ENCODE measurements around the gene CYB561D2. TPM values are rescaled to one million over a fixed set of nuclear protein-coding genes. Genes with fewer than 3 reads are reported as not detected.

Gene CYB561D2
- total and polyA plus RNA-seq, 10 of the 15 experiments (the other 5 are each of a cell fraction or from before 2014, with no cell fraction given): 7.6 to 39.2 (median 18.8) TPM

DNA sequence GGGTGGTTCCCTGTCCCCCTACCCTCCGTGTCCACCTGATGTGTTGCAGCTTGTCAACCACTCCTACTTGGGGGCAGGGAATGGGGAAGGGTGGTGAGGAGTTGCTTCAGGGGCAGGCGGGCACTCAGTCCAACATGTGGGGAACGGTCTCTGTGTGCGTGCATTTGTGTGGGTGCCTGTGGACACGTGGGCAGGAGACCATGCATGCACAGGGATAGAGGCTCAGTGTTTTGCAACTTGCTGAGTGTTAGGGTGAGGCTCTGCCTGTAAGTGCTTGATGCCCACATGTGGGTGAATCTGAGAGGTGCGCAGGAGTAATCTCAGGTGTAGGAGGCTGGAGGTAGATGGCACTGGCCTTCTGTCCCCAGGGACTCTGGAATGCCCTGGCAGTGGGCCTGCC lies 33.1 kb downstream of the CYB561D2 start:
- BruUV-seq (replicated peaks): no TSS peak
- H3K9ac ChIP-seq (ENCODE audit: control insufficient read depth, insufficient read depth, low read length): no peak overlapping the region
- no peak for ATAC-seq
- no peak overlapping the region for H2AFZ ChIP-seq (ENCODE audit: control insufficient read depth, low read depth, low read length)
- no peak overlapping the region for H3K4me3 ChIP-seq
- SMC1A ChIA-PET (ENCODE audit: uncharacterized antibody, unreplicated experiment): no interaction called here
- TF ChIP-seq GATAD2B (conservative IDR thresholded peaks at IDR 0.05; ENCODE audit: low read depth): no peak
- TF ChIP-seq SPI1 (IDR thresholded peaks at IDR 0.05; ENCODE audit: borderline replicate concordance, insufficient read depth, low read depth, low read length): no peak
- no peak for TF ChIP-seq POU2F2 (IDR thresholded peaks at IDR 0.05; ENCODE audit: borderline replicate concordance, low read depth, low read length)
- TF ChIP-seq, protein P1, sequence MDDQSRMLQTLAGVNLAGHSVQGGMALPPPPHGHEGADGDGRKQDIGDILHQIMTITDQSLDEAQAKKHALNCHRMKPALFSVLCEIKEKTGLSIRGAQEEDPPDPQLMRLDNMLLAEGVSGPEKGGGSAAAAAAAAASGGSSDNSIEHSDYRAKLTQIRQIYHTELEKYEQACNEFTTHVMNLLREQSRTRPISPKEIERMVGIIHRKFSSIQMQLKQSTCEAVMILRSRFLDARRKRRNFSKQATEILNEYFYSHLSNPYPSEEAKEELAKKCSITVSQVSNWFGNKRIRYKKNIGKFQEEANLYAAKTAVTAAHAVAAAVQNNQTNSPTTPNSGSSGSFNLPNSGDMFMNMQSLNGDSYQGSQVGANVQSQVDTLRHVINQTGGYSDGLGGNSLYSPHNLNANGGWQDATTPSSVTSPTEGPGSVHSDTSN (IDR thresholded peaks at IDR 0.05; ENCODE audit: insufficient replicate concordance, low read depth, low read length): no peak
- no peak for TF ChIP-seq GABPA (IDR thresholded peaks at IDR 0.05; ENCODE audit: low read depth)
- no peak for TF ChIP-seq ZNF687 (IDR thresholded peaks at IDR 0.05)
- CTCF ChIA-PET: no interaction called here
- 19% methylated on average over 6 of the region's 6 CpGs for WGBS (ENCODE audit: insufficient coverage, insufficient replicate concordance, low lambda C conversion rate, missing lambda C conversion rate)
- no peaks in the 10 kb centered on the region for H3K79me2 ChIP-seq (ENCODE audit: control insufficient read depth, insufficient read depth, low read length)
- H3K27ac ChIP-seq (ENCODE audit: control insufficient read depth, insufficient read depth): no peak overlapping the region
- H3K4me2 ChIP-seq (ENCODE audit: control insufficient read depth, insufficient read depth): no peak overlapping the region
- peaks cover 0 to 3% of the 10 kb centered on the region in 2 experiments; a peak in 2 of 4 replicates for H3K27me3 ChIP-seq (replicated peaks in 1 of 2; ENCODE audit: control insufficient read depth in 2 of 2, insufficient read depth in 2 of 2, low read length in 1 of 2)
- POLR2A ChIA-PET: no interaction called here
- H4K20me1 ChIP-seq (ENCODE audit: control insufficient read depth, insufficient read depth): no peaks in the 10 kb centered on the region
- in situ Hi-C loops (cut with MboI): no loop called here
- no peaks in the 10 kb centered on the region for H3K4me1 ChIP-seq (ENCODE audit: control insufficient read depth, insufficient read depth, low read length)
- RAD21 ChIA-PET (ENCODE audit: unreplicated experiment): no interaction called here
- H3K9me3 ChIP-seq (replicated peaks; ENCODE audit: control insufficient read depth, insufficient read depth, low read length): no peaks in the 10 kb centered on the region
- no peak for FAIRE-seq
- no peak for DNase-seq (ENCODE audit: low read depth, low spot score)
- intact Hi-C loops (cut with micrococcal nuclease; ENCODE audit: unreplicated experiment): no loop called here
- no peaks in the 10 kb centered on the region for H3K36me3 ChIP-seq (ENCODE audit: control insufficient read depth in 2 of 2, insufficient read depth in 2 of 2, low read length in 1 of 2)

All from GM12878 (cell line).